ENCODE data around the gene FKBP9. TPM values are rescaled to one million over a fixed set of nuclear protein-coding genes. Genes with fewer than 3 reads are reported as not detected.
"Not testable (repeated sequence)": the region's sequence is repeated elsewhere in the genome, so short reads cannot be mapped to it uniquely, and the experiment has no call there.

FKBP9 gene
- total RNA-seq: under 1 TPM; 0.55 to 0.58 TPM

- Mint-ChIP-seq H3K4me3 (peak within 1 kb of the TSS; percentile 60), H3K27ac (no peak within 1 kb of the TSS), H3K4me1 (ENCODE audit: low read depth) (peaks cover 3% of the 10 kb centered on the region), H3K9me3 (ENCODE audit: insufficient read depth) (no peaks in the 10 kb centered on the region), H3K36me3 (ENCODE audit: low read depth) (no peaks in the 10 kb centered on the region), H3K27me3 (ENCODE audit: low read depth) (peaks cover 31% of the 10 kb centered on the region)
- ChIA-PET POLR2A (no interaction called here), CTCF (interaction anchor here (1.1 to 2.3 kb wide), 2 partner anchors 16 to 111 kb away, joined by 3 to 7 read pairs; no protein-coding TSS in a partner anchor)
- ATAC-seq (peak; percentile 83), DNase-seq (no peak)
Measured at GRCh38 chr7:32957326-32958045, at the start of gene FKBP9. Gene FKBP9 (plus strand): TSS chr7:32957440. CDS start chr7:32957574, 134 bp downstream.

- DNase-seq (no peak), ATAC-seq (no peak)
- Mint-ChIP-seq H3K4me1 (ENCODE audit: low read depth) (peaks cover 12% of the 10 kb centered on the region), H3K4me3 (no peak overlapping the region), H3K27ac (no peak overlapping the region), H3K36me3 (ENCODE audit: low read depth) (no peaks in the 10 kb centered on the region), H3K27me3 (ENCODE audit: low read depth) (no peaks in the 10 kb centered on the region), H3K9me3 (ENCODE audit: insufficient read depth) (no peaks in the 10 kb centered on the region)
- CTCF ChIA-PET: no interaction called here
- POLR2A ChIA-PET: no interaction called here
Measured at GRCh38 chr7:32910195-32910594, 47.0 kb upstream of the FKBP9 start.

- no peaks in the 10 kb centered on the region for H3K27me3 Mint-ChIP-seq (ENCODE audit: low read depth)
- POLR2A ChIA-PET: no interaction called here
- no peak overlapping the region for H3K27ac Mint-ChIP-seq
- no peak for ATAC-seq
- peaks cover 3% of the 10 kb centered on the region for H3K4me1 Mint-ChIP-seq (ENCODE audit: low read depth)
- H3K9me3 Mint-ChIP-seq (ENCODE audit: insufficient read depth): no peaks in the 10 kb centered on the region
- CTCF ChIA-PET: interaction anchor here (1.0 kb wide), 1 partner anchor 20 kb away, joined by 4 read pairs; no protein-coding TSS in a partner anchor
- H3K4me3 Mint-ChIP-seq: no peak overlapping the region
- H3K36me3 Mint-ChIP-seq (ENCODE audit: low read depth): peaks cover 6% of the 10 kb centered on the region
- no peak for DNase-seq
Measured at GRCh38 chr7:32914184-32914583, 43.1 kb upstream of the FKBP9 start.

GRCh38 chr7:32915041-32915536 is 42.2 kb upstream of the FKBP9 start:
- CTCF ChIA-PET: interaction anchor here (1.0 kb wide), 1 partner anchor 12 kb away, joined by 3 read pairs; no protein-coding TSS in a partner anchor
- Mint-ChIP-seq H3K9me3 (ENCODE audit: insufficient read depth) (no peaks in the 10 kb centered on the region), H3K27me3 (ENCODE audit: low read depth) (no peaks in the 10 kb centered on the region), H3K36me3 (ENCODE audit: low read depth) (peaks cover 6% of the 10 kb centered on the region), H3K4me3 (no peak overlapping the region), H3K27ac (no peak overlapping the region), H3K4me1 (ENCODE audit: low read depth) (peaks cover 3% of the 10 kb centered on the region)
- ATAC-seq (no peak), DNase-seq (no peak)
- POLR2A ChIA-PET: no interaction called here

- no peak overlapping the region for H3K4me3 Mint-ChIP-seq
- DNase-seq (no peak), ATAC-seq (no peak)
- H3K27ac Mint-ChIP-seq: no peak overlapping the region
- CTCF ChIA-PET: interaction anchor here (1.0 kb wide), 1 partner anchor 11 kb away, joined by 3 read pairs; no protein-coding TSS in a partner anchor
- H3K4me1 Mint-ChIP-seq (ENCODE audit: low read depth): peaks cover 3% of the 10 kb centered on the region
- no peaks in the 10 kb centered on the region for H3K27me3 Mint-ChIP-seq (ENCODE audit: low read depth)
- POLR2A ChIA-PET: no interaction called here
- H3K36me3 Mint-ChIP-seq (ENCODE audit: low read depth): peaks cover 6% of the 10 kb centered on the region
- no peaks in the 10 kb centered on the region for H3K9me3 Mint-ChIP-seq (ENCODE audit: insufficient read depth)
Measured at GRCh38 chr7:32916006-32916405, 41.2 kb upstream of the FKBP9 start.

- H3K4me3 Mint-ChIP-seq; ATAC-seq; CTCF ChIA-PET; H3K27ac Mint-ChIP-seq; H3K4me1 Mint-ChIP-seq (ENCODE audit: low read depth); POLR2A ChIA-PET; H3K27me3 Mint-ChIP-seq (ENCODE audit: low read depth); H3K9me3 Mint-ChIP-seq (ENCODE audit: insufficient read depth); DNase-seq; H3K36me3 Mint-ChIP-seq (ENCODE audit: low read depth): not testable (repeated sequence)
Measured at GRCh38 chr7:32916994-32917393, 40.2 kb upstream of the FKBP9 start.

GRCh38 chr7:32921896-32922295 is 35.3 kb upstream of the FKBP9 start:
- DNase-seq (no peak), ATAC-seq (no peak)
- H3K27ac Mint-ChIP-seq: no peak overlapping the region
- H3K9me3 Mint-ChIP-seq (ENCODE audit: insufficient read depth): no peaks in the 10 kb centered on the region
- H3K4me1 Mint-ChIP-seq (ENCODE audit: low read depth): no peaks in the 10 kb centered on the region
- CTCF ChIA-PET: no interaction called here
- H3K27me3 Mint-ChIP-seq (ENCODE audit: low read depth): no peaks in the 10 kb centered on the region
- POLR2A ChIA-PET: no interaction called here
- H3K4me3 Mint-ChIP-seq: no peak overlapping the region
- peaks cover 6% of the 10 kb centered on the region for H3K36me3 Mint-ChIP-seq (ENCODE audit: low read depth)

- no peak overlapping the region for H3K27ac Mint-ChIP-seq
- H3K9me3 Mint-ChIP-seq (ENCODE audit: insufficient read depth): no peaks in the 10 kb centered on the region
- ATAC-seq: no peak
- no peaks in the 10 kb centered on the region for H3K27me3 Mint-ChIP-seq (ENCODE audit: low read depth)
- CTCF ChIA-PET: interaction anchor here (0.9 to 3.3 kb wide), 3 partner anchors 13 to 179 kb away, joined by 3 to 15 read pairs (median 4); no protein-coding TSS in a partner anchor
- DNase-seq: no peak
- H3K4me1 Mint-ChIP-seq (ENCODE audit: low read depth): no peaks in the 10 kb centered on the region
- H3K36me3 Mint-ChIP-seq (ENCODE audit: low read depth): peaks cover 3% of the 10 kb centered on the region
- POLR2A ChIA-PET: interaction anchor here (0.6 kb wide), 1 partner anchor 21 kb away, joined by 3 read pairs; no protein-coding TSS in a partner anchor
- no peak overlapping the region for H3K4me3 Mint-ChIP-seq
Measured at GRCh38 chr7:32928785-32929298, 28.4 kb upstream of the FKBP9 start.

GRCh38 chr7:32929430-32930143 is 27.7 kb upstream of the FKBP9 start:
- no peak for DNase-seq
- Mint-ChIP-seq H3K27ac (no peak overlapping the region), H3K9me3 (ENCODE audit: insufficient read depth) (no peaks in the 10 kb centered on the region), H3K36me3 (ENCODE audit: low read depth) (peaks cover 3% of the 10 kb centered on the region), H3K27me3 (ENCODE audit: low read depth) (no peaks in the 10 kb centered on the region), H3K4me3 (no peak overlapping the region), H3K4me1 (ENCODE audit: low read depth) (no peaks in the 10 kb centered on the region)
- ATAC-seq: no peak
- CTCF ChIA-PET: interaction anchor here (0.9 to 3.3 kb wide), 3 partner anchors 12 to 179 kb away, joined by 3 to 15 read pairs (median 4); no protein-coding TSS in a partner anchor
- POLR2A ChIA-PET: no interaction called here

GRCh38 chr7:32930378-32930777 is 26.9 kb upstream of the FKBP9 start:
- ChIA-PET POLR2A (no interaction called here), CTCF (interaction anchor here (3.3 kb wide), 1 partner anchor 84 kb away, joined by 15 read pairs; no protein-coding TSS in a partner anchor)
- no peak for ATAC-seq
- H3K27me3 Mint-ChIP-seq (ENCODE audit: low read depth): no peaks in the 10 kb centered on the region
- no peak overlapping the region for H3K4me3 Mint-ChIP-seq
- H3K27ac Mint-ChIP-seq: no peak overlapping the region
- H3K9me3 Mint-ChIP-seq (ENCODE audit: insufficient read depth): no peaks in the 10 kb centered on the region
- H3K36me3 Mint-ChIP-seq (ENCODE audit: low read depth): peaks cover 3% of the 10 kb centered on the region
- no peak for DNase-seq
- H3K4me1 Mint-ChIP-seq (ENCODE audit: low read depth): no peaks in the 10 kb centered on the region

- Mint-ChIP-seq H3K27ac (no peak overlapping the region), H3K36me3 (ENCODE audit: low read depth) (no peaks in the 10 kb centered on the region), H3K27me3 (ENCODE audit: low read depth) (no peaks in the 10 kb centered on the region), H3K4me1 (ENCODE audit: low read depth) (no peaks in the 10 kb centered on the region), H3K4me3 (no peak overlapping the region), H3K9me3 (ENCODE audit: insufficient read depth) (no peaks in the 10 kb centered on the region)
- CTCF ChIA-PET: no interaction called here
- POLR2A ChIA-PET: no interaction called here
- DNase-seq (no peak), ATAC-seq (no peak)
Measured at GRCh38 chr7:32935558-32935957, 21.7 kb upstream of the FKBP9 start.

GRCh38 chr7:32936689-32937088 is 20.6 kb upstream of the FKBP9 start:
- DNase-seq: no peak
- Mint-ChIP-seq H3K4me1 (ENCODE audit: low read depth) (peaks cover 4% of the 10 kb centered on the region), H3K27me3 (ENCODE audit: low read depth) (no peaks in the 10 kb centered on the region), H3K27ac (no peak overlapping the region), H3K9me3 (ENCODE audit: insufficient read depth) (no peaks in the 10 kb centered on the region), H3K4me3 (no peak overlapping the region), H3K36me3 (ENCODE audit: low read depth) (no peaks in the 10 kb centered on the region)
- CTCF ChIA-PET: interaction anchor here (1.6 kb wide), 1 partner anchor 90 kb away, joined by 8 read pairs; no protein-coding TSS in a partner anchor
- ATAC-seq: no peak
- POLR2A ChIA-PET: interaction anchor here (1.0 kb wide), 1 partner anchor 46 kb away, joined by 3 read pairs; no protein-coding TSS in a partner anchor
